Inflammatory macrophage (primary cell): Measurements from ENCODE around the gene EIF3I.
"Not testable (repeated sequence)": the region's sequence is repeated elsewhere in the genome, so short reads cannot be mapped to it uniquely, and the experiment has no call there.

Source experiments
- DNase-seq, 2 donors: peaks; one replicate each; pipeline ENCODE4 v3.0.0-alpha.2; 2020 to 2022

EIF3I gene

GRCh38 chr1:32232558-32233304, 10.5 kb downstream of the EIF3I start:
- no peak for DNase-seq

GRCh38 chr1:32234792-32235191, 12.6 kb downstream of the EIF3I start:
- DNase-seq = no peak

GRCh38 chr1:32239337-32239736, 17.1 kb downstream of the EIF3I start:
- no peak for DNase-seq

- no peak for DNase-seq
Observed at GRCh38 chr1:32239790-32240139, 17.6 kb downstream of the EIF3I start.

GRCh38 chr1:32240140-32240951, 18.1 kb downstream of the EIF3I start:
- DNase-seq = peak; percentile 48 to 68

- no peak for DNase-seq
Observed at GRCh38 chr1:32241001-32241763, 19.0 kb downstream of the EIF3I start.

- DNase-seq = peak; percentile 38 to 51
Observed at GRCh38 chr1:32242341-32242851, 20.2 kb downstream of the EIF3I start.

GRCh38 chr1:32246888-32247273, 24.7 kb downstream of the EIF3I start, which contains the start of gene FAM167B:
FAM167B (plus strand) TSS chr1:32247222; CDS start chr1:32247422, 200 bp downstream.
- no peak for DNase-seq

- DNase-seq = no peak
Observed at GRCh38 chr1:32247452-32247851, 25.2 kb downstream of the EIF3I start.

- DNase-seq = peak; percentile 70 to 81
Observed at GRCh38 chr1:32247983-32248889, 26.0 kb downstream of the EIF3I start.

- DNase-seq = no peak
Observed at GRCh38 chr1:32249831-32250525, 27.8 kb downstream of the EIF3I start.

GRCh38 chr1:32250893-32251716, 28.9 kb downstream of the EIF3I start, which contains the start of gene LCK:
LCK (plus strand) TSS chr1:32251265; CDS start chr1:32274330, 23,065 bp downstream.
- DNase-seq = no peak

GRCh38 chr1:32255072-32256071, 33.2 kb downstream of the EIF3I start:
- no peak for DNase-seq

- no peak for DNase-seq
Observed at GRCh38 chr1:32256473-32257226, 34.4 kb downstream of the EIF3I start.

- DNase-seq = no peak
Observed at GRCh38 chr1:32257227-32257508, 35.0 kb downstream of the EIF3I start.

GRCh38 chr1:32263236-32263593, 41.0 kb downstream of the EIF3I start:
- not testable (repeated sequence) for DNase-seq

- DNase-seq = no peak
Observed at GRCh38 chr1:32263744-32264143, 41.5 kb downstream of the EIF3I start.

GRCh38 chr1:32265846-32266245, 43.6 kb downstream of the EIF3I start:
- no peak for DNase-seq
